HepG2 (cell line): ENCODE results near the gene SLIT3. TPM values are rescaled to one million over a fixed set of nuclear protein-coding genes. Genes with fewer than 3 reads are reported as not detected.

Source experiments
- ATAC-seq: fragments of 200-7000 bp; cut with Tn5 transposase; 3 replicates; pipeline ENCODE4 v1.9.1; 2020; ENCODE audit warnings: mild to moderate bottlenecking, moderate library complexity
- BruUV-seq: library from RNA; stranded (reverse); fragments of 400-500 nt; replicated peaks from 2 replicates; lab custom pipeline; 2021; lab: Mats Ljungman, UMichigan
- CTCF ChIA-PET: fragments of 300-600 bp; formaldehyde crosslinking; extraction: SDS; loops from one replicate; lab custom pipeline; 2021; ENCODE audit warnings: low total read pairs, inconsistent platforms, low intra/inter-chr PET ratio; lab: Yijun Ruan, JAX
- POLR2A ChIA-PET: fragments of 350-600 bp; sonication (Branson Sonifier 250); formaldehyde crosslinking; loops from one replicate; lab custom pipeline; 2020; ENCODE audit warnings: antibody characterized with exemption, inconsistent platforms; lab: Yijun Ruan, JAX
- DNase-seq: peaks from one replicate; pipeline ENCODE4 v3.0.0-alpha.2; 2015; ENCODE audit warnings: low spot score
- FAIRE-seq: peaks from 3 replicates; lab custom pipeline; 2011; peaks lifted over from hg19 to GRCh38; lab: Jason Lieb, UNC
- H2AFZ ChIP-seq: one replicate; pipeline ENCODE4 v1.6.1; 2011; ENCODE audit warnings: low read length, inconsistent platforms
- H3K27ac ChIP-seq: fragments of 300-600 bp; 3 replicates; pipeline ENCODE4 v1.8.0; 2011; ENCODE audit warnings: mixed run types, mild to moderate bottlenecking, mixed read lengths, low read length, inconsistent platforms; ENCODE audit not compliant: insufficient read depth; ENCODE audit errors: extremely low read length
- H3K27me3 ChIP-seq, 2 experiments: fragments of 200-600 bp in 1 of 2; 2 replicates in 1 of 2; 3 replicates in 1 of 2; pipeline versions ENCODE4 v1.6.0 to v1.8.0; 2011; ENCODE audit warnings: low read length in 2 of 2, mild to moderate bottlenecking in 2 of 2, moderate library complexity in 2 of 2, inconsistent platforms in 1 of 2; ENCODE audit not compliant: insufficient read depth in 2 of 2, control insufficient read depth in 1 of 2
- H3K36me3 ChIP-seq, 2 experiments: fragments of 200-600 bp in 1 of 2; replicated peaks in 1 of 2; 2 replicates in 1 of 2; 3 replicates in 1 of 2; pipeline versions ENCODE4 v1.5.1 to v1.8.0; 2011; ENCODE audit warnings: low read length in 2 of 2, inconsistent platforms in 1 of 2; ENCODE audit not compliant: insufficient read depth in 2 of 2, control insufficient read depth in 1 of 2
- H3K4me1 ChIP-seq: 2 replicates; pipeline ENCODE4 v1.5.1; 2012; ENCODE audit warnings: low read length, inconsistent platforms; ENCODE audit not compliant: insufficient read depth
- H3K4me2 ChIP-seq: 2 replicates; pipeline ENCODE4 v1.6.0; 2011; ENCODE audit warnings: low read depth, low read length, inconsistent platforms
- H3K4me3 ChIP-seq, 3 experiments: fragments of 200-600 bp in 1 of 3; sonication (generic), shearing (Covaris generic) in 1 of 3; replicated peaks in 1 of 3; 2 replicates each; pipeline ENCODE4 v1.5.1; 2011 to 2016; ENCODE audit warnings: low read length in 3 of 3, inconsistent platforms in 2 of 3, low read depth in 2 of 3, mild to moderate bottlenecking in 2 of 3, control low read depth in 1 of 3, mixed read lengths in 1 of 3; ENCODE audit not compliant: insufficient read depth in 1 of 3
- H3K79me2 ChIP-seq: one replicate; pipeline ENCODE4 v1.6.1; 2011; ENCODE audit warnings: low read length, inconsistent platforms; ENCODE audit not compliant: insufficient read depth
- H3K9ac ChIP-seq: 2 replicates; pipeline ENCODE4 v1.6.0; 2011; ENCODE audit warnings: mild to moderate bottlenecking, low read depth, low read length, inconsistent platforms; ENCODE audit not compliant: insufficient read depth
- H3K9me3 ChIP-seq: 2 replicates; pipeline ENCODE4 v1.5.1; 2012; ENCODE audit warnings: mild to moderate bottlenecking, low read length
- H4K20me1 ChIP-seq: 2 replicates; pipeline ENCODE4 v1.6.0; 2011; ENCODE audit warnings: inconsistent platforms, mild to moderate bottlenecking, low read length, moderate library complexity; ENCODE audit not compliant: insufficient read depth
- MBNL3 ChIP-seq: fragments of 250-450 bp; sonication (Bioruptor Pico); conservative IDR thresholded peaks from 2 replicates; pipeline ENCODE4 v1.8.0; 2022; ENCODE audit warnings: mild to moderate bottlenecking, inconsistent platforms
- PTBP1 ChIP-seq: fragments of 200-400 bp; formaldehyde crosslinking; IDR thresholded peaks from 2 replicates; pipeline ENCODE4 v1.6.1; 2018; ENCODE audit warnings: low read length, low read depth; ENCODE audit not compliant: poor library complexity, severe bottlenecking
- SAFB2 ChIP-seq: sonication (generic); formaldehyde crosslinking; IDR thresholded peaks from 2 replicates; pipeline ENCODE4 v1.5.1; 2020; ENCODE audit warnings: missing genetic modification reagents, low read depth, mild to moderate bottlenecking, borderline replicate concordance
- ZFP37 ChIP-seq: sonication (generic); formaldehyde crosslinking; IDR thresholded peaks from 2 replicates; pipeline ENCODE4 v1.4.0; 2020; ENCODE audit warnings: missing genetic modification reagents, borderline replicate concordance
- ZFX ChIP-seq: sonication (generic); formaldehyde crosslinking; IDR thresholded peaks from 2 replicates; pipeline ENCODE4 v1.4.0; 2020; ENCODE audit warnings: mild to moderate bottlenecking, low read depth, missing genetic modification reagents, moderate library complexity
- ZNF30 ChIP-seq: sonication (generic); formaldehyde crosslinking; IDR thresholded peaks from 2 replicates; pipeline ENCODE4 v1.5.0; 2020; ENCODE audit warnings: mild to moderate bottlenecking, missing genetic modification reagents
- ZNF468 ChIP-seq: sonication (generic); formaldehyde crosslinking; IDR thresholded peaks from 2 replicates; pipeline ENCODE4 v1.8.0; 2022; ENCODE audit warnings: mild to moderate bottlenecking, moderate library complexity, missing genetic modification reagents
- ZNF564 ChIP-seq: sonication (generic); formaldehyde crosslinking; IDR thresholded peaks from 2 replicates; pipeline ENCODE4 v1.8.1; 2023; ENCODE audit warnings: mild to moderate bottlenecking, missing genetic modification reagents
- ZNF816 ChIP-seq: sonication (generic); formaldehyde crosslinking; IDR thresholded peaks from 2 replicates; pipeline ENCODE4 v1.8.0; 2022; ENCODE audit warnings: missing genetic modification reagents, mild to moderate bottlenecking, borderline replicate concordance
- ZSCAN31 ChIP-seq: sonication (generic); formaldehyde crosslinking; IDR thresholded peaks from 2 replicates; pipeline ENCODE4 v1.5.0; 2020; ENCODE audit warnings: low read depth, mild to moderate bottlenecking, missing genetic modification reagents
- WGBS: methylation state at CpG from one replicate; pipeline ENCODE4 v1.1.6; 2017; ENCODE audit warnings: low lambda C conversion rate; 5-methylcytosine and 5-hydroxymethylcytosine counted together
- in situ Hi-C: cut with HindIII; loops from 2 replicates; pipeline ENCODE4 v1.10.0; 2017; ENCODE audit warnings: low pct_unique_long_range_greater_than_20kb; ENCODE audit not compliant: extremely low pct_ligation_motif_present
- intact Hi-C: fragments of 100-400 bp; cut with micrococcal nuclease; formaldehyde crosslinking; loops from one replicate; pipeline ENCODE4 v1.10.0; 2022; ENCODE audit not compliant: unreplicated experiment
- polyA plus RNA-seq, 8 experiments: library from polyadenylated mRNA; depleted of rRNA in 3 of 8; stranded (reverse) in 7 of 8; unstranded in 1 of 8; fragments of >200 nt; fragmentation: Illumina TruSeq in 4 of 8; extraction: Trizol in 4 of 8; gene quantifications; 2 replicates each; pipeline versions ENCODE4 v1.2.1 to v1.2.3, GENCODE V29; 2011 to 2016; ENCODE audit warnings: low read depth in 4 of 8, missing spikeins in 1 of 8, mixed read lengths in 1 of 8; ENCODE audit not compliant: insufficient read depth in 1 of 8
- total RNA-seq, 5 experiments: library from RNA; depleted of rRNA; stranded (reverse); fragments of >200 nt; fragmentation: Illumina TruSeq; extraction: Trizol; gene quantifications; 2 replicates each; pipeline ENCODE4 v1.2.3, GENCODE V29; 2016; ENCODE audit warnings: low read depth in 1 of 5
- TF ChIP-seq, protein P1 (sequence below): sonication (generic); formaldehyde crosslinking; IDR thresholded peaks from 2 replicates; pipeline ENCODE4 v1.4.0; 2020; ENCODE audit warnings: mild to moderate bottlenecking, missing genetic modification reagents
- TF ChIP-seq, protein P2 (sequence below): sonication (generic); formaldehyde crosslinking; conservative IDR thresholded peaks from 2 replicates; pipeline ENCODE4 v1.8.1; 2023; ENCODE audit warnings: missing genetic modification reagents
- TF ChIP-seq, protein P3 (sequence below): sonication (generic); formaldehyde crosslinking; IDR thresholded peaks from 2 replicates; pipeline ENCODE4 v1.5.0; 2020; ENCODE audit warnings: mild to moderate bottlenecking, missing genetic modification reagents
- TF ChIP-seq, protein P4 (sequence below): sonication (generic); formaldehyde crosslinking; IDR thresholded peaks from 2 replicates; pipeline ENCODE4 v1.5.0; 2020; ENCODE audit warnings: mild to moderate bottlenecking, missing genetic modification reagents

Gene SLIT3
- total and polyA plus RNA-seq, 2 of the 13 experiments (the other 11 are each of a cell fraction or from before 2014, with no cell fraction given) = not detected

GRCh38 chr5:168859471-168859870 is 441.5 kb downstream of the SLIT3 start:
- peaks cover 2 to 18% of the 10 kb centered on the region in 2 experiments; a peak in 2 of 5 replicates for H3K27me3 ChIP-seq
- H4K20me1 ChIP-seq = no peaks in the 10 kb centered on the region
- no peak overlapping the region for H2AFZ ChIP-seq
- WGBS = 15% methylated on average over 4 of the region's 4 CpGs
- H3K4me1 ChIP-seq = no peaks in the 10 kb centered on the region
- H3K4me3 ChIP-seq = no peak overlapping the region
- BruUV-seq = no TSS peak
- ChIA-PET POLR2A (no interaction called here), CTCF (no interaction called here)
- DNase-seq = no peak
- no peaks in the 10 kb centered on the region for H3K36me3 ChIP-seq
- TF ChIP-seq SAFB2 (CRISPR knock-in tag) (no peak), ZFX (no peak), ZSCAN31 (CRISPR knock-in tag) (no peak), ZNF30 (no peak), ZNF468 (CRISPR knock-in tag) (no peak), PTBP1 (no peak), ZNF564 (CRISPR knock-in tag) (no peak), ZFP37 (CRISPR knock-in tag) (no peak), ZNF816 (CRISPR knock-in tag) (no peak), MBNL3 (no peak)
- TF ChIP-seq, protein P1, sequence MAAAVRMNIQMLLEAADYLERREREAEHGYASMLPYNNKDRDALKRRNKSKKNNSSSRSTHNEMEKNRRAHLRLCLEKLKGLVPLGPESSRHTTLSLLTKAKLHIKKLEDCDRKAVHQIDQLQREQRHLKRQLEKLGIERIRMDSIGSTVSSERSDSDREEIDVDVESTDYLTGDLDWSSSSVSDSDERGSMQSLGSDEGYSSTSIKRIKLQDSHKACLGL (CRISPR knock-in tag) = no peak
- TF ChIP-seq, protein P2, sequence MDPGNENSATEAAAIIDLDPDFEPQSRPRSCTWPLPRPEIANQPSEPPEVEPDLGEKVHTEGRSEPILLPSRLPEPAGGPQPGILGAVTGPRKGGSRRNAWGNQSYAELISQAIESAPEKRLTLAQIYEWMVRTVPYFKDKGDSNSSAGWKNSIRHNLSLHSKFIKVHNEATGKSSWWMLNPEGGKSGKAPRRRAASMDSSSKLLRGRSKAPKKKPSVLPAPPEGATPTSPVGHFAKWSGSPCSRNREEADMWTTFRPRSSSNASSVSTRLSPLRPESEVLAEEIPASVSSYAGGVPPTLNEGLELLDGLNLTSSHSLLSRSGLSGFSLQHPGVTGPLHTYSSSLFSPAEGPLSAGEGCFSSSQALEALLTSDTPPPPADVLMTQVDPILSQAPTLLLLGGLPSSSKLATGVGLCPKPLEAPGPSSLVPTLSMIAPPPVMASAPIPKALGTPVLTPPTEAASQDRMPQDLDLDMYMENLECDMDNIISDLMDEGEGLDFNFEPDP (CRISPR knock-in tag) = no peak
- TF ChIP-seq, protein P3, sequence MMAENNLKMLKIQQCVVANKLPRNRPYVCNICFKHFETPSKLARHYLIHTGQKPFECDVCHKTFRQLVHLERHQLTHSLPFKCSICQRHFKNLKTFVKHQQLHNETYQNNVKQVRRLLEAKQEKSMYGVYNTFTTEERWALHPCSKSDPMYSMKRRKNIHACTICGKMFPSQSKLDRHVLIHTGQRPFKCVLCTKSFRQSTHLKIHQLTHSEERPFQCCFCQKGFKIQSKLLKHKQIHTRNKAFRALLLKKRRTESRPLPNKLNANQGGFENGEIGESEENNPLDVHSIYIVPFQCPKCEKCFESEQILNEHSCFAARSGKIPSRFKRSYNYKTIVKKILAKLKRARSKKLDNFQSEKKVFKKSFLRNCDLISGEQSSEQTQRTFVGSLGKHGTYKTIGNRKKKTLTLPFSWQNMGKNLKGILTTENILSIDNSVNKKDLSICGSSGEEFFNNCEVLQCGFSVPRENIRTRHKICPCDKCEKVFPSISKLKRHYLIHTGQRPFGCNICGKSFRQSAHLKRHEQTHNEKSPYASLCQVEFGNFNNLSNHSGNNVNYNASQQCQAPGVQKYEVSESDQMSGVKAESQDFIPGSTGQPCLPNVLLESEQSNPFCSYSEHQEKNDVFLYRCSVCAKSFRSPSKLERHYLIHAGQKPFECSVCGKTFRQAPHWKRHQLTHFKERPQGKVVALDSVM = no peak
- TF ChIP-seq, protein P4, sequence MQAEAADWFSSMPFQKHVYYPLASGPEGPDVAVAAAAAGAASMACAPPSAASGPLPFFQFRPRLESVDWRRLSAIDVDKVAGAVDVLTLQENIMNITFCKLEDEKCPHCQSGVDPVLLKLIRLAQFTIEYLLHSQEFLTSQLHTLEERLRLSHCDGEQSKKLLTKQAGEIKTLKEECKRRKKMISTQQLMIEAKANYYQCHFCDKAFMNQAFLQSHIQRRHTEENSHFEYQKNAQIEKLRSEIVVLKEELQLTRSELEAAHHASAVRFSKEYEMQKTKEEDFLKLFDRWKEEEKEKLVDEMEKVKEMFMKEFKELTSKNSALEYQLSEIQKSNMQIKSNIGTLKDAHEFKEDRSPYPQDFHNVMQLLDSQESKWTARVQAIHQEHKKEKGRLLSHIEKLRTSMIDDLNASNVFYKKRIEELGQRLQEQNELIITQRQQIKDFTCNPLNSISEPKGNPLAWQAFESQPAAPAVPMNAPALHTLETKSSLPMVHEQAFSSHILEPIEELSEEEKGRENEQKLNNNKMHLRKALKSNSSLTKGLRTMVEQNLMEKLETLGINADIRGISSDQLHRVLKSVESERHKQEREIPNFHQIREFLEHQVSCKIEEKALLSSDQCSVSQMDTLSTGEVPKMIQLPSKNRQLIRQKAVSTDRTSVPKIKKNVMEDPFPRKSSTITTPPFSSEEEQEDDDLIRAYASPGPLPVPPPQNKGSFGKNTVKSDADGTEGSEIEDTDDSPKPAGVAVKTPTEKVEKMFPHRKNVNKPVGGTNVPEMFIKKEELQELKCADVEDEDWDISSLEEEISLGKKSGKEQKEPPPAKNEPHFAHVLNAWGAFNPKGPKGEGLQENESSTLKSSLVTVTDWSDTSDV = no peak
- no peaks in the 10 kb centered on the region for H3K9me3 ChIP-seq
- H3K9ac ChIP-seq = no peak overlapping the region
- no peak for ATAC-seq
- in situ Hi-C loops = no loop called here
- no peaks in the 10 kb centered on the region for H3K79me2 ChIP-seq
- intact Hi-C loops = no loop called here
- no peak overlapping the region for H3K27ac ChIP-seq
- H3K4me2 ChIP-seq = no peak overlapping the region
- no peak for FAIRE-seq
